Fibroblast of lung (primary cell): Measurements from ENCODE around the gene PBOV1. TPM values are rescaled to one million over a fixed set of nuclear protein-coding genes. Genes with fewer than 3 reads are reported as not detected.

Experiments
- DNase-seq, 2 donors: peaks; one replicate each; pipeline versions ENCODE4 v3.0.0 to v3.0.0-alpha.2; 2010; ENCODE audit warnings: low read depth in 2 of 2
- H2AFZ ChIP-seq: 2 replicates; pipeline ENCODE4 v1.5.1; 2012; ENCODE audit warnings: low read length, control low read depth, inconsistent platforms
- H3K27ac ChIP-seq: 2 replicates; pipeline ENCODE4 v1.5.1; 2011; ENCODE audit warnings: low read length, control low read depth; ENCODE audit not compliant: insufficient read depth
- H3K27me3 ChIP-seq: 2 replicates; pipeline ENCODE4 v1.5.1; 2011; ENCODE audit warnings: mild to moderate bottlenecking, low read length; ENCODE audit not compliant: control insufficient read depth, insufficient read depth
- H3K36me3 ChIP-seq: 2 replicates; pipeline ENCODE4 v1.5.1; 2011; ENCODE audit warnings: low read length; ENCODE audit not compliant: control insufficient read depth, insufficient read depth
- H3K4me1 ChIP-seq: 2 replicates; pipeline ENCODE4 v1.5.1; 2011; ENCODE audit warnings: low read length; ENCODE audit not compliant: control insufficient read depth, insufficient read depth; ENCODE audit errors: extremely low read depth
- H3K4me2 ChIP-seq: 2 replicates; pipeline ENCODE4 v1.5.1; 2011; ENCODE audit warnings: low read length, control low read depth; ENCODE audit not compliant: insufficient read depth; ENCODE audit errors: extremely low read depth
- H3K4me3 ChIP-seq, 4 experiments: fragments of 200-600 bp in 1 of 4; sonication (generic) in 1 of 4; replicated peaks in 1 of 4; 2 replicates each; pipeline ENCODE4 v1.5.1; 2011 to 2016; ENCODE audit warnings: low read length in 4 of 4, low read depth in 3 of 4, mild to moderate bottlenecking in 3 of 4, control low read depth in 2 of 4, inconsistent platforms in 1 of 4, mixed read lengths in 1 of 4; ENCODE audit not compliant: insufficient read depth in 1 of 4; ENCODE audit errors: control extremely low read depth in 1 of 4
- H3K79me2 ChIP-seq: 2 replicates; pipeline ENCODE4 v1.5.1; 2012; ENCODE audit warnings: mild to moderate bottlenecking, low read length, inconsistent platforms; ENCODE audit not compliant: control insufficient read depth, insufficient read depth
- H3K9ac ChIP-seq: 2 replicates; pipeline ENCODE4 v1.5.1; 2011; ENCODE audit warnings: mild to moderate bottlenecking, low read length, control low read depth; ENCODE audit not compliant: insufficient read depth
- H3K9me3 ChIP-seq: 2 replicates; pipeline ENCODE4 v1.5.1; 2012; ENCODE audit warnings: low read depth, low read length; ENCODE audit not compliant: control insufficient read depth, insufficient read depth
- H4K20me1 ChIP-seq: 2 replicates; pipeline ENCODE4 v1.5.1; 2011; ENCODE audit warnings: low read length; ENCODE audit not compliant: control insufficient read depth, insufficient read depth; ENCODE audit errors: extremely low read depth
- CTCF ChIP-seq, 2 donors: IDR thresholded peaks in 1 of 2; conservative IDR thresholded peaks in 1 of 2; 1 replicate in 1 of 2; 2 replicates in 1 of 2; pipeline ENCODE4 v1.5.1; 2011 to 2012; ENCODE audit warnings: low read length in 2 of 2, control low read depth in 1 of 2, inconsistent platforms in 1 of 2, low read depth in 1 of 2, mild to moderate bottlenecking in 1 of 2
- EZH2 ChIP-seq: IDR thresholded peaks from 2 replicates; pipeline ENCODE4 v1.5.1; 2012; ENCODE audit warnings: low read length, control low read depth, mild to moderate bottlenecking; ENCODE audit errors: missing control alignments
- polyA plus RNA-seq, 2 donors: library from polyadenylated mRNA; depleted of rRNA in 1 of 2; stranded (reverse) in 1 of 2; unstranded in 1 of 2; fragments of >200 nt; gene quantifications; 2 replicates each; pipeline ENCODE4 v1.2.1, GENCODE V29; 2011 to 2012; ENCODE audit warnings: missing spikeins in 1 of 2
- total RNA-seq: library from RNA; depleted of rRNA; stranded (reverse); fragments of >200 nt; gene quantifications from 2 replicates; pipeline ENCODE4 v1.2.1, GENCODE V29; 2014

The PBOV1 gene
- total and polyA plus RNA-seq, 2 donors (not counting 1 experiment from before 2014, with no cell fraction given), result not detected

- DNase-seq, result no peak
- Histone ChIP-seq H4K20me1 (no peaks in the 10 kb centered on the region), H3K27ac (no peak overlapping the region), H2AFZ (no peak overlapping the region), H3K9me3 (no peaks in the 10 kb centered on the region), H3K36me3 (no peaks in the 10 kb centered on the region), H3K4me2 (no peak overlapping the region), H3K79me2 (no peaks in the 10 kb centered on the region), H3K9ac (no peak overlapping the region), H3K4me1 (no peaks in the 10 kb centered on the region), H3K27me3 (no peaks in the 10 kb centered on the region), H3K4me3 (no peak overlapping the region)
- no peak for TF ChIP-seq EZH2
- TF ChIP-seq CTCF (conservative IDR thresholded peaks at IDR 0.05 in 1 of 2, IDR thresholded peaks at IDR 0.05 in 1 of 2; ENCODE audit: low read depth in 1 of 2, low read length in 2 of 2), result no peak
Observed at GRCh38 chr6:138258197-138258596, 39.9 kb upstream of the PBOV1 start.

GRCh38 chr6:138257638-138258040, 39.3 kb upstream of the PBOV1 start:
- Histone ChIP-seq H2AFZ (no peak overlapping the region), H3K4me2 (no peak overlapping the region), H3K79me2 (no peaks in the 10 kb centered on the region), H3K36me3 (no peaks in the 10 kb centered on the region), H3K4me1 (no peaks in the 10 kb centered on the region), H4K20me1 (no peaks in the 10 kb centered on the region), H3K27ac (no peak overlapping the region), H3K9me3 (no peaks in the 10 kb centered on the region), H3K4me3 (no peak overlapping the region), H3K27me3 (no peaks in the 10 kb centered on the region), H3K9ac (no peak overlapping the region)
- TF ChIP-seq EZH2, result no peak
- no peak for TF ChIP-seq CTCF (conservative IDR thresholded peaks at IDR 0.05 in 1 of 2, IDR thresholded peaks at IDR 0.05 in 1 of 2; ENCODE audit: low read depth in 1 of 2, low read length in 2 of 2)
- no peak for DNase-seq

GRCh38 chr6:138255443-138255842, 37.2 kb upstream of the PBOV1 start:
- Histone ChIP-seq H3K4me1 (no peaks in the 10 kb centered on the region), H4K20me1 (no peaks in the 10 kb centered on the region), H3K27me3 (no peaks in the 10 kb centered on the region), H3K79me2 (no peaks in the 10 kb centered on the region), H3K36me3 (no peaks in the 10 kb centered on the region), H3K9me3 (no peaks in the 10 kb centered on the region), H3K27ac (no peak overlapping the region), H3K4me3 (no peak overlapping the region), H3K9ac (no peak overlapping the region), H2AFZ (no peak overlapping the region), H3K4me2 (no peak overlapping the region)
- no peak for TF ChIP-seq CTCF (conservative IDR thresholded peaks at IDR 0.05 in 1 of 2, IDR thresholded peaks at IDR 0.05 in 1 of 2; ENCODE audit: low read depth in 1 of 2, low read length in 2 of 2)
- TF ChIP-seq EZH2, result no peak
- no peak for DNase-seq
